Stimulated activated CD8-positive, alpha-beta memory T cell treated with anti-CD3 and anti-CD28 coated beads, Interleukin-2, amount 100 ng/mL, for 1 hour (primary cell): Measurements from ENCODE around the gene NGB.

ENCODE experiments used
- DNase-seq, 2 donors: peaks; one replicate each; pipeline ENCODE4 v3.0.0-alpha.2; 2020; ENCODE audit warnings: low read depth in 2 of 2

The NGB gene

DNA sequence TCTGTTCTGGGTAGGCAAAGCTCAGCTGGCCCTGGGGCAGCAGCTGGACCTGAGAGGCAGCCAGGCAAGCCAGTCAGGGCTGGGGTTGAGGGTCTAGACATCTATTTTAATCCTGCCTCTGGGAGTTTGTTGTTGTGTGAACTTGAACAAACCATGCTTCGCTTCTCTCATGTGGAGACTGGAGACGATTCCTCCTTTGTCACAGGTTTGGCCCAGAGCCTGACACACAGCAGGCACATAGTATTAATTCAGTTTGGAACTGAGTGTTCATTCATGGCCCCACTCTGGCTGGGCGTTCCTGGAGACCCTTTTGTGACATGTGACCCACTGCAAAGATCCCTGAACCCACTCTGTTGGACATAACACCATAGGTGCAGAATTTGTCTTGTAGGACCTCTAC, 39.3 kb downstream of the NGB start:
- DNase-seq: no peak

- DNase-seq: no peak
Measured at GRCh38 chr14:77230914-77231313, 40.1 kb downstream of the NGB start.

GRCh38 chr14:77228056-77228455, 43.0 kb downstream of the NGB start:
- no peak for DNase-seq

DNA sequence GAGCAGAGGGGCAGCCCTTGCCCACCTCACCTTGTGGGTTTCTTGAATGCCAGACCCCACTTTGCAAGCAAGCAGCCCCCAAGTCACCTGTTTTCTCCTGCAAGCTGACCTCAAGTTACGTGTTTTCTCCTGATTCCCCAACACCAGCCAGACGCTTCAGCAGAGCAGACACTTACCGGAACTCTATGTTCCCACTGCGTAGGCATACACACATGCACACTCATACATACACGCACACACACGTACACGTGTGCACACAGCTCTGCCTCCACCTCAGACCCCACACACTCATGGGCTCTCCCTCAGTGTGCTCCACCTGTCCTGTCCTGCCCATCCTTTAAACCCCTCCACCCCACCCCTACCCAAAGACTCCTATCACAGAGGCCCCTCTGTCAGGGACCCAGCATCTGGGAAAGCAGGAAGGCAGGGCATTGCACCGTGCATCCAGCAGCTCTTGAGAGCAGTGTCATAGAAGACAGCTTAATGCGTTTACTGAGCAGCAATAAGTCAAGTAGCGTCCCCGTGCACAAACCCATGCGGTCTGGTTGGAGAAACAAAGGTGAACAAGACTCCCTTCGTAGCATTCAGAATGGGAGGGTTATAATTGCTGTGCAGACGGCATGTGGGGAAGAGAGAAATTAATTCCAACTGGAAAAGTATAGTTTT, 45.0 kb downstream of the NGB start:
- DNase-seq: no peak

- no peak for DNase-seq
Measured at GRCh38 chr14:77225254-77225653, 45.8 kb downstream of the NGB start.

- no peak for DNase-seq
Measured at GRCh38 chr14:77224212-77224611, 46.8 kb downstream of the NGB start.

DNA sequence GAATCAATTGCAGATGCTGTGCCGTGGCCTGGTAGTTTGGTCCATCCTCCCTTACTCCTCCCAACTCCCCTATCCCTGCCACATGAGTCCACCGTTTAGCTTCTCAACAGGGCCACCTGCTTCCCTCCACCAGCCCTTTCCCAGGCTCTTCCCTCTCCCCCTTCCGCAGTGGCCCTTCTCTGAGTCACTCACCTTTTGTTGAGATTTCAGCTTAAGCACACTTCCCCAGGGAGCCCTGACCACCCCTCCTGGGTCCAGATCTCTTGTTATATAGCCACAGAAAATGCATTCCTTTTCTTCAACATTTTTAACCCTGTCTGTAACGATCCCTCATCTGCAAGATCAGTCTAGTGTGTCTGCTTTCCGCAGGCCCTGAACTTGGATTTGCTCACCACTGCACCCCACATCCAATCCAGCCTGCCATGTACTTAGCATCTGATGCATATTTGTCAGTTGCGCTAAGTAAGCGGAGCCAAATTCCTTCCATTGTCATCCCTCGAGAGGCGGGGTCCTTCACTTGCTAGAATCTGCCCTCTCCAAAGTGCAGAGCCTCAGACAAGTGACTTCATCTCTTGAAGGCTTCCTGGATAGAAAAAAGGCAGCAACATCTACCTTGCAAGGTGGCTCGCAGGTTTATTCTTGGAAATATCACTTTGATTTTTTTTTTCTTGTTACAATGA, 48.3 kb downstream of the NGB start:
- no peak for DNase-seq

DNA sequence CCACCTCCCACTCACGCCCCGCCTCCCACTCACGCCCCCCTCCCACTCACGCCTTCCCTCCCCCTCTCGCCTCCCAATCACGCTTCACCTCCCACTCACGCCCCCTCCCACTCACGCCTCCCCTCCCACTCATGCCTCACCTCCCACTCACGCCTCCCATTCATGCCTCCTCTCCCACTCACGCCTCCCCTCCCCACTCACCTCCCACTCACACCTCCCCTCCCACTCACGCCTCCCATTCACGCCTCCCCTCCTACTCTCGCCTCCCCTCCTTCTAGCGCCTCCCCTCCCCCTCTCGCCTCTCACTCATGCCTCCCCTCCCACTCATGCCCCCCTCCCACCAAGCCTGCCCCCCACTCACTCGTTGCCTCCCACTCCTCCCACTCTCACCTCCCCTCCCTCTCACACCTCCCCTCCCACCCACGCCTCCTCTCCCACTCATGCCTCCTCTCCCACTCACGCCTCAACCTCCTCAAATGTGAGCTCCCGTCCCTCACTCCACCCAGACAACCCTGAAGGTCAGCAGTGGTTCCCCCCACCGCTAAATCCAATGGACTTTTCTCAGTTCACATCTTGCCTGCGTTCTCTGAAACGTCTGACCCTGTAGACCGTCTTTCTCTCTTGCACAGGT, 49.6 kb downstream of the NGB start:
- no peak for DNase-seq

DNA sequence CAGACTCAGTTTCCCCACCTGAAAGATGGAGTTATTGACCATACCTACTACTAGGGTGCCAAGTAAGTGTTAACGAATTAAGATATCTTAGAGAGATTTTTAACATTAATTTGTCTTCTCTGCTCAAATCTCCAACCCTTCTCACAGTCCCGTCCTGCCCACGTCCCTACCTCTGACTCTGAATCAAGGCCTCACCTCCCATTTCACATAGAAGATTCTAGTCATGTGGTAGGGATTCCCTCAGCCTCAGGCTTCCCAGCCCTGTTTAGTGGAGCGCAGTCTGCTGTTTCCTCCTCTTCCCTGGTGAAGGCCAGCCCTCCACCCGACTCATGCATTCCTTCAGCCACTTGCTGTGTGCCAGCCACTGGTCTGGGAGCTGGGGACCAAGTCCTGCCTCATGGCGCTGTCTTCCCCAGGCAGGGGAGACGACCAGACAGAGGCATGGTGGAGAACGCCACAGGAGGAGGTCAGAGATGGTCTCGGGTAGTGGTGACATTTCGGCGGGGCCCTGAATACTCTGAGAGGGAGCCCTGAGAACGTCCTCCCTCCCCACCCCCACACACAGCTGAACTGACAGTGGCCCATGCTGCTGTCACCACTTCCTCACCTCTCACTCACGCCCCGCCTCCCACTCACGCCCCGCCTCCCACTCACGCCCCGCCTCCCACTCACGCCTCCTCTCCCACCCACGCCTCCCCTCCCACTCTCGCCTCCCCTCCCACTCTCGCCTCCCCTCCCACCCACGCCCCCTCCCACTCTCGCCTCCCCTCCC, 50.6 kb downstream of the NGB start:
- no peak for DNase-seq

DNA sequence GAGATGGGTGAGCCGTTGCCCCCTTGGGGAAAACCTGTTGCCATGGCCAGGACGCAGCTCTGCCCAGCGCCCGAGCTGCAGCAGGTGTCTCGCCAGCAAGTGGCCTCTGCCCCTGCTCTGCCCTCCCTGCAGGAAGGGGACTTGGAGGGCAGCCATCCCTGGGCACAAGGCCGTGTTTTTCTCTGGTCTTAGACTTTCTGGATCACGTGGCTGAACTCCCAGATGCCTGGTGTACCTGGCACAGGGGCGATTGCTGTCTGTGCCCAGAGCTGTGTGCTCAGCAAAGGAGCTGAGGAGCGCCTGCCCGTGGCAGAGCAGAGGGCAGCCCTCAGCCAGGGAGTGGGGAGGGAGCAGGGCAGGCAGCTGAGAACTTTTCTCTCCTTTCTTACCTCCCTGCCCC, 51.4 kb downstream of the NGB start:
- DNase-seq: no peak

GRCh38 chr14:77217551-77217950, 53.5 kb downstream of the NGB start:
- DNase-seq: no peak
